ENCODE measurements around the gene SPTY2D1.
"Not testable (repeated sequence)": the region's sequence is repeated elsewhere in the genome, so short reads cannot be mapped to it uniquely, and the experiment has no call there.

SPTY2D1 gene

GRCh38 chr11:18615628-18616392, 18.3 kb downstream of the SPTY2D1 start:
- no peak for DNase-seq

- no peak for DNase-seq
Measured at GRCh38 chr11:18614667-18615066, 19.5 kb downstream of the SPTY2D1 start.

- DNase-seq: no peak
Measured at GRCh38 chr11:18612394-18612793, 21.7 kb downstream of the SPTY2D1 start.

GRCh38 chr11:18611196-18611595, 22.9 kb downstream of the SPTY2D1 start:
- DNase-seq: no peak

- no peak for DNase-seq
Measured at GRCh38 chr11:18608376-18608775, 25.8 kb downstream of the SPTY2D1 start.

GRCh38 chr11:18600915-18601569, 33.1 kb downstream of the SPTY2D1 start:
- DNase-seq: no peak

- no peak for DNase-seq
Measured at GRCh38 chr11:18599739-18600230, 34.4 kb downstream of the SPTY2D1 start, which contains the start of gene MISFA. TSS of gene MISFA (plus strand) at chr11:18599789. CDS start at chr11:18599929, 140 bp downstream.

GRCh38 chr11:18594999-18595749, 39.0 kb downstream of the SPTY2D1 start:
- no peak for DNase-seq

- not testable (repeated sequence) for DNase-seq
Measured at GRCh38 chr11:18594088-18594487, 40.1 kb downstream of the SPTY2D1 start.

- no peak for DNase-seq
Measured at GRCh38 chr11:18590571-18590970, 43.6 kb downstream of the SPTY2D1 start.

- DNase-seq: peak; percentile 57
Measured at GRCh38 chr11:18588297-18589252, 45.6 kb downstream of the SPTY2D1 start, which contains the start of gene UEVLD. TSS of gene UEVLD (minus strand) at chr11:18588734. CDS start at chr11:18588654, 80 bp downstream.

- DNase-seq: no peak
Measured at GRCh38 chr11:18581825-18582224, 52.3 kb downstream of the SPTY2D1 start.

- DNase-seq: no peak
Measured at GRCh38 chr11:18580113-18580766, 53.9 kb downstream of the SPTY2D1 start.

GRCh38 chr11:18578975-18579598, 55.1 kb downstream of the SPTY2D1 start:
- DNase-seq: no peak

GRCh38 chr11:18575361-18575760, 58.8 kb downstream of the SPTY2D1 start:
- no peak for DNase-seq

GRCh38 chr11:18567081-18567480, 67.1 kb downstream of the SPTY2D1 start:
- DNase-seq: no peak

- DNase-seq: no peak
Measured at GRCh38 chr11:18566406-18566805, 67.7 kb downstream of the SPTY2D1 start.

GRCh38 chr11:18564149-18564548, 70.0 kb downstream of the SPTY2D1 start:
- DNase-seq: no peak

- DNase-seq: no peak
Measured at GRCh38 chr11:18563090-18563730, 70.9 kb downstream of the SPTY2D1 start.

Data from stimulated activated CD4-positive, alpha-beta T cell treated with anti-CD3 and anti-CD28 coated beads, Interleukin-12 subunit alpha, Interleukin-12 subunit beta, amount 100 ng/mL, for 4 hours (primary cell).